Panc1 (cell line): ENCODE measurements around the gene YY1.

Experiments
- POLR2AphosphoS5 ChIP-seq: IDR thresholded peaks from 2 replicates; pipeline ENCODE4 v1.6.1; 2012; ENCODE audit warnings: mild to moderate bottlenecking, low read depth, low read length, moderate library complexity
- SIN3A ChIP-seq: IDR thresholded peaks from 2 replicates; pipeline ENCODE4 v1.6.1; 2012; ENCODE audit warnings: low read depth, mild to moderate bottlenecking, low read length, moderate library complexity, borderline replicate concordance; ENCODE audit not compliant: insufficient read depth
- TF ChIP-seq, protein P1 (sequence below): fragments of 450-650 bp; IDR thresholded peaks from 2 replicates; pipeline ENCODE4 v1.5.1; 2017; ENCODE audit warnings: mild to moderate bottlenecking

DNA sequence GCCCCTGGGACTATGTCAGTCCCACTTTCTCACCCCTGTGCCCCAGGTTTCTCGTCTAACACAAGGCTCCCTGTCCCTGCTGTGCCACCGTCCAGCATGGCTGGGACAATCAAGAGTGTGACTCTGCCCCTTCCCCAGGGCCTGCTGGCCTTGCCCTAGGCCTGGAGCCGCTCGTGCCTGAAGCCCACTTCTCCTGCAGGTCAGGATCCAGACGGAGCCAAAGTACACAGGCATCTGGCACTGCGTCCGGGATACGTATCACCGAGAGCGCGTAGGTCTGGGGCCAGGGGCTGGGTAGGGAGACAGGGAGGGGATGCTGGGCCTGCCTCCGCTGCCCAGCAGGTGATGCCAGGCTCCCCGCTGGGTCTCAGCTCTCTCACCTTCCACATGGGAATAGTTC, 87.0 kb downstream of the YY1 start:
- TF ChIP-seq POLR2AphosphoS5 = no peak
- no peak for TF ChIP-seq SIN3A
- TF ChIP-seq, protein P1, sequence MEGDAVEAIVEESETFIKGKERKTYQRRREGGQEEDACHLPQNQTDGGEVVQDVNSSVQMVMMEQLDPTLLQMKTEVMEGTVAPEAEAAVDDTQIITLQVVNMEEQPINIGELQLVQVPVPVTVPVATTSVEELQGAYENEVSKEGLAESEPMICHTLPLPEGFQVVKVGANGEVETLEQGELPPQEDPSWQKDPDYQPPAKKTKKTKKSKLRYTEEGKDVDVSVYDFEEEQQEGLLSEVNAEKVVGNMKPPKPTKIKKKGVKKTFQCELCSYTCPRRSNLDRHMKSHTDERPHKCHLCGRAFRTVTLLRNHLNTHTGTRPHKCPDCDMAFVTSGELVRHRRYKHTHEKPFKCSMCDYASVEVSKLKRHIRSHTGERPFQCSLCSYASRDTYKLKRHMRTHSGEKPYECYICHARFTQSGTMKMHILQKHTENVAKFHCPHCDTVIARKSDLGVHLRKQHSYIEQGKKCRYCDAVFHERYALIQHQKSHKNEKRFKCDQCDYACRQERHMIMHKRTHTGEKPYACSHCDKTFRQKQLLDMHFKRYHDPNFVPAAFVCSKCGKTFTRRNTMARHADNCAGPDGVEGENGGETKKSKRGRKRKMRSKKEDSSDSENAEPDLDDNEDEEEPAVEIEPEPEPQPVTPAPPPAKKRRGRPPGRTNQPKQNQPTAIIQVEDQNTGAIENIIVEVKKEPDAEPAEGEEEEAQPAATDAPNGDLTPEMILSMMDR = no peak
